SKM-1 (cell line): Measurements from ENCODE around the gene AK2.
A peak's percentile ranks its signal among the peaks of the same experiment; 100 is the strongest.
"Not testable (repeated sequence)": the region's sequence is repeated elsewhere in the genome, so short reads cannot be mapped to it uniquely, and the experiment has no call there.

Source experiments
- DNase-seq: peaks from one replicate; lab custom pipeline; 2025; ENCODE audit not compliant: unreplicated experiment; lab: John Stamatoyannopoulos, UW

Gene AK2

DNA sequence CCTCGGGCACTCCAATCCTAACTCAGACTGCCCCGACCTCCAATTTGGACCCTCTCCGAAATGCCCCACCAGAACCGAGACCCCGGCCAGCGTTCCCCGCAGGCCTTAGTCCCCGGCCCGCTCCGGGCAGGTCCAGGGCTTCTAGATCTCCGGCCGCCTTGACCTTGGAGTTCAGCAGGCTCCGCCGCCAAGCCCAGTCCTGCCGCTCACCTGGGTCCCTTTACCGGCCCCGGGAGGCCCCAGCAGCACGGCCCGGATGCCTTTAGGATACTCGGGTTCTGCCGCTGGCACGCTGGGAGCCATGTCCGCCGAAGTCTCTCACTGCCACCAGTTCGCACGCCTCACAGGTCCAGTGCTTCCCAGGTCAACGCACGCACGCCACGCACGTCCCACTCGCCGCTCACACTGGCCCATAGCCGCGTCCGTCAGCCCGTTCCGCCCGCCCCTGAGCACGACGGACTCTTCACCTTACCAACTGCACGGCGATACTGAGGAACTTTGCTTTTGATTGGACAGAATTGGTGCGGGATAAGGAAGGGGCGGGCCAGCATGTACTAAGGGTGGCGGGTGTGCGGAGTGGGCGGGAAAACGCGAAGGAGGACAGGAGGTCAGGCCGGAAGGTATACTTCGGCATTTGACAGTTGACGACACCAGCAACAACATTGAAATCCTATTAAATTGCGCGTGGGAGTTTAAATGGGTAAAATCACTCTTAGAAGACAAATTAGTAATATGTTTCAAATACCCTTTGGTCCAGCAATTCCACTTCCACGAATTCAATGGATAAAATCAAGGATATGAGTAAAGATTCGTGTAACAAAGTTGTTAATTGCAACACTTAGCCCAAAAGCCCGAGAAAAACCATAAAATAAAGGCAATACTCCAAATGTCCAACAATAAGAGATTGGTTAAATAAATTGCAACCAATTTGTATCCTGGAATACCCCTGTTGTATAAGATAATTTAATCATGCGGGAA is at the start of gene AK2:
AK2 (minus strand) TSS at position 358 of the 978 bp plus-strand sequence; CDS start at position 303, 55 bp downstream.
- peak; percentile 98 for DNase-seq

GRCh38 chr1:33086384-33086850 is 49.7 kb upstream of the AK2 start:
- no peak for DNase-seq

- DNase-seq: no peak
Measured at GRCh38 chr1:33085332-33085731, 48.6 kb upstream of the AK2 start.

DNA sequence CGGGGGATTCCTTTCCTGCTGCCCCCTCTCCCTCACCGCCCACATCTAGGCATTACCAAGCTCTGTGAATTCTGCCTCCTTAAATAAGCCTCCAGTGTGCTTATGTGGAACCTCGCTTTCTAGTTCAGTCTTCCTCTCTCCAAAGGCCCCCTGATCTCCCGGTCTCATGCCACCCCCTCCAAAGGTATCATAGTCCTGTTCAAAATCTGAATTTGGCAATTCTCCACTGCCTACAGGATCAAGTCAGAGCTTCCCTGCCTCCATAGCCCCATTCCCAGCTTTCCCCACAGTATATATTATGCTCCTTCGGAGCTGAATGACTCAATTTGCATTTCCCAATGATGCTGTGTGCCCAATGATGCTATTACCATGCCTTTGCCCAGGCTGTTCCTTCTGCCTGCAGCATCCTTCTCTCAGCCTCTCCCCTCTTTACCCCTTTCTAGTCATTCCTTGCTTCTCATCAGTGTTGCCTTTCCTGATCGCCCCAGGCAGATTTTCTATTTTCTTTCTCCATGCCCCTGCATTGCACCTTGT is 46.0 kb upstream of the AK2 start:
- DNase-seq: no peak

DNA sequence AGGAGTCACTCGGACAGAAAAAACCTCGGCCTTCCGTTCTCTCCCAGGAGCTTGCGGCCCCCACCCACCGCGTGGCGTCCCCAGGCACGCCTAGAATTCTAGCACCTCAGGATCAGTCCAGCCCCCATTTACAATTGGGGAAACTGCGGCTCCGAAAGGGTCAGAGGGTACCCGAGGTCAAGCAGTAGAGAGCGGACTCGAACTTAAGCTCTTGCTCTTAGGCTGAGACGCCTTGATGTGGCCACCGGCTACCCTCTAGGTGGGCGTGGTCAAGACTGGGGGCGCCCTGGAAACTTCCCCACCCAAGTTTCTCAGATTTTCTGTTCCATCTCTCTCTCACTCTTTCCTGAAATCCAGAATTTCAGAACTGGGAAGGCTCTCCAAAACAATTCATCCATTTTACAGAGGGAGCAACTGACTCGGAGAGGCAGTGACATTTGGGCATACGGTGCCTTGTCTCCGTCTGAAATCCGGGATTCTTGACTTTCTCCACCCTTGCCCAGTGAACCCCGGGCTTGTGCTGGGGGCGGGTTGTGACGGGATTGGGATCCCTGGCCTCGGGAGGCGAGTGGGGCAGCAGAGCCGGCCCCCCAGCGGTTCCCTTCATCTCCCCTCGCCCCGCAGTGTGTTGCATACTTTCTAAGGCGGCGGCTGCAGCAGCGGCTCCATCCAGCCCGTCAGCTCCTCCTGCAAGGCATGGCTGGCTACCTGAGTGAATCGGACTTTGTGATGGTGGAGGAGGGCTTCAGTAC is 45.0 kb upstream of the AK2 start:
- no peak for DNase-seq

- DNase-seq: no peak
Measured at GRCh38 chr1:33080885-33081553, 44.3 kb upstream of the AK2 start, which contains the start of gene AZIN2. AZIN2 (plus strand) TSS chr1:33081153; CDS start chr1:33082250, 1,097 bp downstream.

DNA sequence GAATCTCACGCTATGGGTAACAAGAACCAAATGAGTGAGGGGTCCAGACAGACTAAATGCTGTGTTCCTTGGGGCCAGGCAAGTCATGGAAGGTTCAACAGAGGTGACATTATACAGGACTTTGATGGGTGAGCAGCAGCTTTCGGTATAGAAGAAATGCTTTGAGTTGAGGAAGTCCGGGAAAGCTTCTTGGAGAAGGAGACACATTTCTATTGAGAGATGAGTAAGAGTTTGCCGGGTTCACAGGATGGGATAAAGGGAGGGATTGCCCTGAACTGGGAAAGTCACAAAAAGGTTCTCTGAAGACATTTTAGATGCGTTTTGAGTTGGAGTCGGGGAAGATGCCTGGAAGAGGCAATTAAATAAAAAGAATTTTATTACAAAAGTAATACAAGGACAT is 43.7 kb upstream of the AK2 start:
- no peak for DNase-seq

- DNase-seq: no peak
Measured at GRCh38 chr1:33078030-33078591, 41.4 kb upstream of the AK2 start.

DNA sequence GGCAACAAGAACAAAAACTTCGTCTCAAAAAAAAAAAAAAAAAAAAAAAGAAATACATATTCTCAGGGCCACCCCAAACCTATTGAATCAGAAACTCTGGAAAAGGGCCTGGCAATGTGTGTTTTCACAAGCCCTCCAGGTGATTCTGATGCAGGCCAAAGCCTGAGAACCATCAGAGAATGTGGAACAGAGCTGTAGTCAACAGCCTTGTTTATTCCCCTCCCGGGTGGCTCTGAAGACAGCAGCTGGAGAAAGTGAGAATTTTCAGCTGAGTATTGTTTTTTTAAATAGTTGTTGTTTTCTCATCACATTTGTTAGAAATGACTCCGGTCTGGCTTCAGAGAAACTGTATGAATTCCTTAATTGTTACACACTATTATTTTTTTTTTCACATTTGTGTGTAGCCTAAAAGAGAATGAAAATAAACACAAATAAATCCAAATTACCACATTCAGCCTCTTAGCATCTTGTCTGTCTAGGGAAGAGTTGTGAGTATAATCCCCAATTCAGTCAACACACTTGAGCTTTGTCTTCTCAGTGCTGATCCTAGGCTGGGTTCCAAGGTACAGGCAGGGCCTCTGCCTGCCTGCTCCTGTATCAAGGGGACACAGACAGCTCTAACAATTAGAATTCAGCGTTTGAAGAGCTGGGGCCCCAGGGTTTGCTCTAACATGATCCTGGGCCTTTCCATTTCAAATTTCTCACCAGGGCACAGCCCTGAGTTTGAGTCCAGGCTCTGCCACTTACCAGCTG is 37.7 kb upstream of the AK2 start:
- no peak for DNase-seq

DNA sequence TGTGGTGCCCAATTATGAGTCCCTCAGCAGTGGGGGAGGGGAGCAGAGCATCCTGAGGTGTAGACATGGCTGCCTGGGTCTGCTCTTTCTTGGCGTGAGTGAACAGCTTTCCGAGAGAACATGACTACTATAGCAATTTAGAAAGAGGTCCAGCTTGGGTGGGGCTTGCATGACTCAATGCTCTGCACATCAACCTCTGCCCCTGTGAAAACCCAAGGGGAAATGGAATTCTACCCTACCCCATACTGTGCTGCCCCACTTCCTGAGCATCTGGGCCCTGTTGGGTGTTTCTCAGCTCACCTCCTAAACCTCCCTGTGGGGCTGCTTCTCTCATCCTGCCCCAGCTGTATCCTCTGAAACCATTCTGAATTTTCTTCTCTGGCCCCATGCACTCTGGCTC is 36.0 kb upstream of the AK2 start:
- DNase-seq: no peak

DNA sequence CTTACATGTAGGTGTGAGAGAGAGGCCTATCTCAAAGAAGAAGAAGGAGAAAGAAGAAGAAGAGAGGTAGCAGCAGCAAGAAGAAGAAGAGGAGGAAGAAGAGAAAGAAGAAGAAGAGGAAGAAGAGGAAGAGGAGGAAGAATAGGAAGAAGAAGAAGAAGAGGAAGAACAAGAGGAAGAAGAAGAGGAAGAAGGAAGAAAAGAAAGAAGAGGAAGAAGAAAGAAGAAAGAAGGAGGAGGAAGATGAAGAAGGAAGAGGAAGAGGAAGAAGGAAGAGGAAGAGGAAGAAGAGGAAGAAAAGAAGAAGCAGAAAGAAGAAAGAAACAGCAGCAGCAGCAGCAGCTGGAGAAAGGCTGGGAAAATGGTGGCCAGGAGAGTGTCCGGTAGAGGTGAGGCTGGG is 33.9 kb upstream of the AK2 start:
- DNase-seq: no peak

- DNase-seq: not testable (repeated sequence)
Measured at GRCh38 chr1:33068108-33068507, 31.4 kb upstream of the AK2 start.

- not testable (repeated sequence) for DNase-seq
Measured at GRCh38 chr1:33066477-33066876, 29.8 kb upstream of the AK2 start.

DNA sequence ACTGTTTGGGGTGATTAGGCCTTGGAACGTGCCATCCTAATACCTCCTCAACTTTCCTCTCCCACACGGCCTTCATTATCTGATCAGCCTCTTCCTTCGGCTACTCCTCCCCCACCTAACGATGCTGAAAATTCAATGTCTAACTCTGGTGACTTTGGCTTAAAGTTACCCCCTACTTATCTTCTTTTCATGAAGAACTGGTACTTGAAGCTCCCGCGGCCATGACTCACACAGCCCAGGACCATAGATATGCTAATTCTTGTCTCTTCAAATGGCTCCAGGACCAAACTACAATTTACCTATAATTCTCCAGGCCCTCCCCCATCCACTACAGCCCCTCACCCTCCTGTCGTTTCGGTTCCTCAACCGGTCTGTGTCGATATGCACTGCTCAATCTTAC is 28.6 kb upstream of the AK2 start:
- no peak for DNase-seq

GRCh38 chr1:33064284-33064683 is 27.6 kb upstream of the AK2 start:
- not testable (repeated sequence) for DNase-seq

DNA sequence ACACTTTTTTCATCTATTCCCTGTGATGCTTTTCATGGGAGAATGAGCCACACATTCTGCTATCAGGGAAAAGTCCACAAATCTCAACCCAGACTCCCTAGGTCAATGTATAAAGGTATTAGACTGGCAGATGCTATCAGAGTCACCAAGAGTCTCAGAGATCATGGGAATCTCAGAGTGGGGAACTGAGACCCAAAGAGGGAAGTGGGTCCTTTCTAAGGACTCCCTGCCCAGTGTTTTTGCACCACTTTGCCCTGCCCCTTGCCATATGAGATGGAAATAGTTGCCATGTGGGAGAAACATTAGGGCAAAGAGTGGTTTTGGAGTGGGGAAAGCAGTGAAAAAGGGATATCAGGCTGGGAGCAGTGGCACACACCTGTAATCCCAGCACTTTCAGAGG is 25.2 kb upstream of the AK2 start:
- no peak for DNase-seq

GRCh38 chr1:33060579-33061083 is 23.9 kb upstream of the AK2 start:
- DNase-seq: no peak

GRCh38 chr1:33057095-33057494 is 20.4 kb upstream of the AK2 start:
- DNase-seq: no peak

- DNase-seq: no peak
Measured at GRCh38 chr1:33056426-33056825, 19.7 kb upstream of the AK2 start.
